HepG2 (cell line): ENCODE data around the gene GRHL3. TPM values are rescaled to one million over a fixed set of nuclear protein-coding genes. Genes with fewer than 3 reads are reported as not detected.

Experiments used
- ATAC-seq: fragments of 200-7000 bp; cut with Tn5 transposase; 3 replicates; pipeline ENCODE4 v1.9.1; 2020; ENCODE audit warnings: mild to moderate bottlenecking, moderate library complexity
- BruUV-seq: library from RNA; stranded (reverse); fragments of 400-500 nt; replicated peaks from 2 replicates; lab custom pipeline; 2021; lab: Mats Ljungman, UMichigan
- CTCF ChIA-PET: fragments of 300-600 bp; formaldehyde crosslinking; extraction: SDS; loops from one replicate; lab custom pipeline; 2021; ENCODE audit warnings: low total read pairs, inconsistent platforms, low intra/inter-chr PET ratio; lab: Yijun Ruan, JAX
- POLR2A ChIA-PET: fragments of 350-600 bp; sonication (Branson Sonifier 250); formaldehyde crosslinking; loops from one replicate; lab custom pipeline; 2020; ENCODE audit warnings: antibody characterized with exemption, inconsistent platforms; lab: Yijun Ruan, JAX
- DNase-seq: peaks from one replicate; pipeline ENCODE4 v3.0.0-alpha.2; 2015; ENCODE audit warnings: low spot score
- FAIRE-seq: peaks from 3 replicates; lab custom pipeline; 2011; peaks lifted over from hg19 to GRCh38; lab: Jason Lieb, UNC
- H2AFZ ChIP-seq: one replicate; pipeline ENCODE4 v1.6.1; 2011; ENCODE audit warnings: low read length, inconsistent platforms
- H3K27ac ChIP-seq: fragments of 300-600 bp; 3 replicates; pipeline ENCODE4 v1.8.0; 2011; ENCODE audit warnings: mixed run types, mild to moderate bottlenecking, mixed read lengths, low read length, inconsistent platforms; ENCODE audit not compliant: insufficient read depth; ENCODE audit errors: extremely low read length
- H3K27me3 ChIP-seq, 2 experiments: fragments of 200-600 bp in 1 of 2; 2 replicates in 1 of 2; 3 replicates in 1 of 2; pipeline versions ENCODE4 v1.6.0 to v1.8.0; 2011; ENCODE audit warnings: low read length in 2 of 2, mild to moderate bottlenecking in 2 of 2, moderate library complexity in 2 of 2, inconsistent platforms in 1 of 2; ENCODE audit not compliant: insufficient read depth in 2 of 2, control insufficient read depth in 1 of 2
- H3K36me3 ChIP-seq, 2 experiments: fragments of 200-600 bp in 1 of 2; replicated peaks in 1 of 2; 2 replicates in 1 of 2; 3 replicates in 1 of 2; pipeline versions ENCODE4 v1.5.1 to v1.8.0; 2011; ENCODE audit warnings: low read length in 2 of 2, inconsistent platforms in 1 of 2; ENCODE audit not compliant: insufficient read depth in 2 of 2, control insufficient read depth in 1 of 2
- H3K4me1 ChIP-seq: 2 replicates; pipeline ENCODE4 v1.5.1; 2012; ENCODE audit warnings: low read length, inconsistent platforms; ENCODE audit not compliant: insufficient read depth
- H3K4me2 ChIP-seq: 2 replicates; pipeline ENCODE4 v1.6.0; 2011; ENCODE audit warnings: low read depth, low read length, inconsistent platforms
- H3K4me3 ChIP-seq, 3 experiments: fragments of 200-600 bp in 1 of 3; sonication (generic), shearing (Covaris generic) in 1 of 3; replicated peaks in 1 of 3; 2 replicates each; pipeline ENCODE4 v1.5.1; 2011 to 2016; ENCODE audit warnings: low read length in 3 of 3, inconsistent platforms in 2 of 3, low read depth in 2 of 3, mild to moderate bottlenecking in 2 of 3, control low read depth in 1 of 3, mixed read lengths in 1 of 3; ENCODE audit not compliant: insufficient read depth in 1 of 3
- H3K79me2 ChIP-seq: one replicate; pipeline ENCODE4 v1.6.1; 2011; ENCODE audit warnings: low read length, inconsistent platforms; ENCODE audit not compliant: insufficient read depth
- H3K9ac ChIP-seq: 2 replicates; pipeline ENCODE4 v1.6.0; 2011; ENCODE audit warnings: mild to moderate bottlenecking, low read depth, low read length, inconsistent platforms; ENCODE audit not compliant: insufficient read depth
- H3K9me3 ChIP-seq: 2 replicates; pipeline ENCODE4 v1.5.1; 2012; ENCODE audit warnings: mild to moderate bottlenecking, low read length
- H4K20me1 ChIP-seq: 2 replicates; pipeline ENCODE4 v1.6.0; 2011; ENCODE audit warnings: inconsistent platforms, mild to moderate bottlenecking, low read length, moderate library complexity; ENCODE audit not compliant: insufficient read depth
- ISX ChIP-seq: sonication (generic); formaldehyde crosslinking; conservative IDR thresholded peaks from 2 replicates; pipeline ENCODE4 v1.5.0; 2020; ENCODE audit warnings: missing genetic modification reagents
- JDP2 ChIP-seq: sonication (generic); formaldehyde crosslinking; IDR thresholded peaks from 2 replicates; pipeline ENCODE4 v1.8.1; 2022; ENCODE audit warnings: missing genetic modification reagents, borderline replicate concordance
- MXD1 ChIP-seq: sonication (generic); formaldehyde crosslinking; IDR thresholded peaks from 2 replicates; pipeline ENCODE4 v1.4.0; 2020; ENCODE audit warnings: mild to moderate bottlenecking, missing genetic modification reagents
- RARA ChIP-seq: IDR thresholded peaks from 2 replicates; pipeline ENCODE4 v1.6.1; 2016; ENCODE audit warnings: missing genetic modification reagents, missing compliant biosample characterization
- THAP8 ChIP-seq: sonication (generic); formaldehyde crosslinking; IDR thresholded peaks from 2 replicates; pipeline ENCODE4 v1.5.1; 2020; ENCODE audit warnings: missing genetic modification reagents, mild to moderate bottlenecking, borderline replicate concordance
- ZNF674 ChIP-seq: sonication (generic); formaldehyde crosslinking; IDR thresholded peaks from 2 replicates; pipeline ENCODE4 v1.5.0; 2020; ENCODE audit warnings: low read depth, mild to moderate bottlenecking, missing genetic modification reagents
- WGBS: methylation state at CpG from one replicate; pipeline ENCODE4 v1.1.6; 2017; ENCODE audit warnings: low lambda C conversion rate; 5-methylcytosine and 5-hydroxymethylcytosine counted together
- in situ Hi-C: cut with HindIII; loops from 2 replicates; pipeline ENCODE4 v1.10.0; 2017; ENCODE audit warnings: low pct_unique_long_range_greater_than_20kb; ENCODE audit not compliant: extremely low pct_ligation_motif_present
- intact Hi-C: fragments of 100-400 bp; cut with micrococcal nuclease; formaldehyde crosslinking; loops from one replicate; pipeline ENCODE4 v1.10.0; 2022; ENCODE audit not compliant: unreplicated experiment
- polyA plus RNA-seq, 8 experiments: library from polyadenylated mRNA; depleted of rRNA in 3 of 8; stranded (reverse) in 7 of 8; unstranded in 1 of 8; fragments of >200 nt; fragmentation: Illumina TruSeq in 4 of 8; extraction: Trizol in 4 of 8; gene quantifications; 2 replicates each; pipeline versions ENCODE4 v1.2.1 to v1.2.3, GENCODE V29; 2011 to 2016; ENCODE audit warnings: low read depth in 4 of 8, missing spikeins in 1 of 8, mixed read lengths in 1 of 8; ENCODE audit not compliant: insufficient read depth in 1 of 8
- total RNA-seq, 5 experiments: library from RNA; depleted of rRNA; stranded (reverse); fragments of >200 nt; fragmentation: Illumina TruSeq; extraction: Trizol; gene quantifications; 2 replicates each; pipeline ENCODE4 v1.2.3, GENCODE V29; 2016; ENCODE audit warnings: low read depth in 1 of 5

The GRHL3 gene
- total and polyA plus RNA-seq, 2 of the 13 experiments (the other 11 are each of a cell fraction or from before 2014, with no cell fraction given) = not detected

GRCh38 chr1:24281591-24281990 lies 37.6 kb upstream of the GRHL3 start (continued):
- no peak for TF ChIP-seq ZNF674 (CRISPR knock-in tag)
- no peak for TF ChIP-seq MXD1
- no peak for TF ChIP-seq THAP8 (CRISPR knock-in tag)
- no peak for TF ChIP-seq RARA (CRISPR knock-in tag)

- ChIA-PET POLR2A (no interaction called here), CTCF (no interaction called here)
- FAIRE-seq = no peak
- Histone ChIP-seq H2AFZ (no peak overlapping the region), H3K4me2 (no peak overlapping the region), H4K20me1 (no peaks in the 10 kb centered on the region), H3K79me2 (no peaks in the 10 kb centered on the region), H3K9me3 (no peaks in the 10 kb centered on the region), H3K27ac (no peak overlapping the region), H3K4me3 (no peak overlapping the region), H3K36me3 (no peaks in the 10 kb centered on the region), H3K9ac (no peak overlapping the region), H3K4me1 (peaks cover 6% of the 10 kb centered on the region), H3K27me3 (peaks cover 0 to 5% of the 10 kb centered on the region in 2 experiments; a peak in 1 of 5 replicates)
- TF ChIP-seq ISX (CRISPR knock-in tag) = no peak
- TF ChIP-seq JDP2 (CRISPR knock-in tag) = no peak
- in situ Hi-C loops = no loop called here
- 0% methylated on average over 1 of the region's 1 CpG for WGBS
- intact Hi-C loops = no loop called here
- BruUV-seq = no TSS peak
- DNase-seq = no peak
- no peak for ATAC-seq
These were observed 36.7 kb upstream of the GRHL3 start for GRCh38 chr1:24282491-24282890.
